Lower lobe of right lung (tissue), 2 donors: Measurements from ENCODE around the gene ITPR1. TPM values are rescaled to one million over a fixed set of nuclear protein-coding genes. Genes with fewer than 3 reads are reported as not detected.

ENCODE experiments used
- ATAC-seq, 2 donors: fragments of 200-7000 bp; cut with Tn5 transposase; one replicate each; pipeline ENCODE4 v1.9.1; 2020 to 2022; ENCODE audit warnings: mild to moderate bottlenecking in 2 of 2, moderate library complexity in 2 of 2
- DNase-seq: peaks from one replicate; pipeline ENCODE4 v3.0.0-alpha.2; 2020
- H3K27ac ChIP-seq: fragments of 200-600 bp; one replicate; pipeline ENCODE4 v1.8.0; 2022
- H3K27me3 ChIP-seq: fragments of 200-600 bp; one replicate; pipeline ENCODE4 v1.8.0; 2022; ENCODE audit warnings: low read depth
- H3K36me3 ChIP-seq: fragments of 200-600 bp; one replicate; pipeline ENCODE4 v1.8.0; 2022; ENCODE audit warnings: mild to moderate bottlenecking
- H3K4me1 ChIP-seq: fragments of 200-600 bp; one replicate; pipeline ENCODE4 v1.8.0; 2022
- H3K4me3 ChIP-seq: fragments of 200-600 bp; one replicate; pipeline ENCODE4 v1.8.0; 2022; ENCODE audit warnings: mild to moderate bottlenecking
- H3K9me3 ChIP-seq: fragments of 200-600 bp; one replicate; pipeline ENCODE4 v1.8.0; 2022
- CTCF ChIP-seq: fragments of 200-600 bp; IDR thresholded peaks from one replicate; pipeline ENCODE4 v1.8.0; 2022; ENCODE audit warnings: antibody characterized with exemption, mild to moderate bottlenecking
- intact Hi-C: fragments of 100-400 bp; cut with DNase I; formaldehyde crosslinking; loops from one replicate; pipeline ENCODE4 v1.11.0; 2022
- total RNA-seq: library from RNA; stranded (reverse); fragmentation: NEBNext Ultra II Directional; extraction: Animal tissue kit (Norgen Biotek cat#: 25700); gene quantifications from one replicate; pipeline ENCODE4 v1.2.1, GENCODE V29; 2021
- donor health status: DM: no; HTN: yes; CAD: no; lungs with severe emphysema.

ITPR1 gene
- total RNA-seq, 1 donor from 2014 or later = 69.1 TPM

DNA sequence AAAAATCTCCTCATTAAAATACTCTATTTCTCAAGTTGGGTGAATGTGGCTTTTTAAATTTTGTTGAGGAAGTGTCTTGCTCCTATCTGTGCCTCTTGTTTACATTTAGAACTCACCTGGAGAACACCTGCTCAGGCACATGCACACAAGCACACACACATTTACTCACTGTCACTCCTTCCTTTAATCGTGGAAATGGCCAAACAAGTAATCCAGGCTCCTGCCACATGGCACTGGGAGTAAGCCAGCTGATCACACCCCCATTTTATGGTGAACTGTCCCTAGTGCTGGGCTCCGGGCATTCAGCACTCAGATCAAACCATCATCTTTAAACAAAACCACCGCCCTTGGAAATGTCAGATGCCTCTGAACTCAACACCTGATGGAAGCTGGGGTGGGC is 281.4 kb downstream of the ITPR1 start:
- Histone ChIP-seq H3K4me3 (no peak overlapping the region), H3K36me3 (peaks cover 21% of the 10 kb centered on the region), H3K27me3 (no peaks in the 10 kb centered on the region), H3K27ac (no peak overlapping the region), H3K9me3 (no peaks in the 10 kb centered on the region), H3K4me1 (peaks cover 32% of the 10 kb centered on the region)
- ATAC-seq = no peak
- TF ChIP-seq CTCF = no peak
- intact Hi-C loops = no loop called here
- DNase-seq = no peak

DNA sequence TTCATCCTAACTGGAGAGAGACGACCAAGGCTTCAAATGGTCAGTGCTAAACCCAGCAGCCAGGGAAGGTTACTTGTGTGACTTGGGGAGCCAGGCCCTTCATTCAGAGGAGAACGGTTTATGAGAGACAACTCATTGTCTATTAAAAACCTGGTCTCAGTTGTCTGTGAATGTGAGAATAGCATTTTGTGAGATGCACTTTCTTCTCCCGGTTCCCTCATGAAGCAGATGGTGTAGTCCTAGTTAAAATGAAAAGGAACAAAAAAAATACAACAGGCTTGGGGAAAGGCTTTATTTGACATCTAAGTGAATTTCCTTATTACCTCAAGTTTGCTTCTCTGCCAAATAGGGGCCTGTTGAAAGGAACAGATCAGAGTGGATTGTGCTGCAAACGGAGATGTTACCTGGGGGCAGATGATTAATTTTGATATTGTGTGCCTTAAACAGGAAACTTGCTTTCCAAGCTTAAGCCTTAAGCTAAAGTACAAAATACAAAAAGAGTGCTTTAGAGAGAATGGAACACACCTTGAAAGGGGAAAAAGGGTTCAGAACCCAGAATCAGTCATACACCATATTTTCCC is 283.3 kb downstream of the ITPR1 start:
- DNase-seq (no peak), ATAC-seq (no peak)
- Histone ChIP-seq H3K36me3 (peaks cover 27% of the 10 kb centered on the region), H3K27ac (no peak overlapping the region), H3K9me3 (no peaks in the 10 kb centered on the region), H3K4me1 (peaks cover 21% of the 10 kb centered on the region), H3K27me3 (no peaks in the 10 kb centered on the region), H3K4me3 (no peak overlapping the region)
- intact Hi-C loops = no loop called here
- no peak for TF ChIP-seq CTCF

DNA sequence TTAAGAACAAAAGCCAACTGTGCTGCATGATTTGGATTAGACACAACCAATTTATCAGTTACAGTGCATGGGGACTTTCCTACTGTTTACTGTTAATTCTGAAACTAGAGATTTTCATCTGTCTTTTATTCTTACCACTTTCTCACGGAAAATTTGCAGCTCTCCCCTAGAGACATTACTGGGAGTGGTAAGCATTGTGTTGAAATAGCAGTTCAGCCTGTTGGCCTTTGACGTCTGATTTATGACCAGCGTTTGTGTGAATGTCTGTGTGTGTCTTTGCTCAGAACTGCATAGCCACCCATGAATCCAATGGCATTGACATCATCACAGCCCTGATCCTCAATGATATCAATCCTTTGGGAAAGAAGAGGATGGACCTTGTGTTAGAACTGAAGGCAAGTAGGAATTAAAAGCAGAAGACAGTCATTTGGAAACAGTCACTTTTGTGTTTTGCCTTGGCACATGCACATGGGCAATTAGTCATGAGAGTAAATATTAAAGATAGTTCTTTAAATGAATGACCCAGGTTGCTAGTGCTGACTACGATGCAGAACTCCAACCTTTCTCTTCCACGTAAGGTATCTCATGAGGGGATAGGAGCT is 283.9 kb downstream of the ITPR1 start:
- H3K36me3 ChIP-seq = peaks cover 28% of the 10 kb centered on the region
- H3K4me3 ChIP-seq = no peak overlapping the region
- intact Hi-C loops = no loop called here
- TF ChIP-seq CTCF = no peak
- peaks cover 15% of the 10 kb centered on the region for H3K4me1 ChIP-seq
- no peaks in the 10 kb centered on the region for H3K27me3 ChIP-seq
- ATAC-seq (no peak), DNase-seq (no peak)
- no peak overlapping the region for H3K27ac ChIP-seq
- no peaks in the 10 kb centered on the region for H3K9me3 ChIP-seq

DNA sequence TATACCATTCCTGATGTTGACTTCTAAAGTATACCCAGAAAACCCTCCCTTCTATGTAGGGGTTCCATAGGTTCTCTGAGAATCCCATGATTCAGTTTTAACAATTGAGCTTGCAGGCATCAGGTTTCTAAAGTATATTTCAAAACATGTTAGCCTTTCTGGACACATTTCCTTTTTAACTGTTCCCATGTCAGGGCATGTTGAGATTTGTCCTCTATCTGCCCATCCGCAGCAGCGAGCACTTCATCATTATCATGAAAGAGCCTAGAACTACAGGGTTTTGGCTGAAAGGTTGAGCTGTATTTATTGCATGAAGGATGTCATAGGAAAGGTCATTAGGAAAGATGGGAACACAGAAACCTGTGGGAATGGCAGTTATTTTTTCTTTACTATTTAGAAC is 285.0 kb downstream of the ITPR1 start:
- H3K27ac ChIP-seq = no peak overlapping the region
- peaks cover 5% of the 10 kb centered on the region for H3K4me1 ChIP-seq
- ATAC-seq (no peak), DNase-seq (no peak)
- peaks cover 36% of the 10 kb centered on the region for H3K36me3 ChIP-seq
- no peaks in the 10 kb centered on the region for H3K9me3 ChIP-seq
- TF ChIP-seq CTCF = no peak
- intact Hi-C loops = no loop called here
- no peak overlapping the region for H3K4me3 ChIP-seq
- H3K27me3 ChIP-seq = no peaks in the 10 kb centered on the region

GRCh38 chr3:4778740-4779139 is 285.6 kb downstream of the ITPR1 start:
- Histone ChIP-seq H3K4me3 (no peak overlapping the region), H3K27me3 (no peaks in the 10 kb centered on the region), H3K4me1 (no peaks in the 10 kb centered on the region), H3K27ac (no peak overlapping the region), H3K9me3 (no peaks in the 10 kb centered on the region), H3K36me3 (peaks cover 42% of the 10 kb centered on the region)
- no peak for TF ChIP-seq CTCF
- ATAC-seq (no peak), DNase-seq (no peak)
- intact Hi-C loops = no loop called here
